Stimulated activated CD4-positive, alpha-beta T cell treated with anti-CD3 and anti-CD28 coated beads, Interleukin-2, amount 100 ng/mL, for 48 hours (primary cell): ENCODE results near the gene SCP2.
"Not testable (repeated sequence)": the region's sequence is repeated elsewhere in the genome, so short reads cannot be mapped to it uniquely, and the experiment has no call there.

Experiments used
- DNase-seq, 2 donors: peaks; one replicate each; pipeline ENCODE4 v3.0.0-alpha.2; 2020

Gene SCP2

DNA sequence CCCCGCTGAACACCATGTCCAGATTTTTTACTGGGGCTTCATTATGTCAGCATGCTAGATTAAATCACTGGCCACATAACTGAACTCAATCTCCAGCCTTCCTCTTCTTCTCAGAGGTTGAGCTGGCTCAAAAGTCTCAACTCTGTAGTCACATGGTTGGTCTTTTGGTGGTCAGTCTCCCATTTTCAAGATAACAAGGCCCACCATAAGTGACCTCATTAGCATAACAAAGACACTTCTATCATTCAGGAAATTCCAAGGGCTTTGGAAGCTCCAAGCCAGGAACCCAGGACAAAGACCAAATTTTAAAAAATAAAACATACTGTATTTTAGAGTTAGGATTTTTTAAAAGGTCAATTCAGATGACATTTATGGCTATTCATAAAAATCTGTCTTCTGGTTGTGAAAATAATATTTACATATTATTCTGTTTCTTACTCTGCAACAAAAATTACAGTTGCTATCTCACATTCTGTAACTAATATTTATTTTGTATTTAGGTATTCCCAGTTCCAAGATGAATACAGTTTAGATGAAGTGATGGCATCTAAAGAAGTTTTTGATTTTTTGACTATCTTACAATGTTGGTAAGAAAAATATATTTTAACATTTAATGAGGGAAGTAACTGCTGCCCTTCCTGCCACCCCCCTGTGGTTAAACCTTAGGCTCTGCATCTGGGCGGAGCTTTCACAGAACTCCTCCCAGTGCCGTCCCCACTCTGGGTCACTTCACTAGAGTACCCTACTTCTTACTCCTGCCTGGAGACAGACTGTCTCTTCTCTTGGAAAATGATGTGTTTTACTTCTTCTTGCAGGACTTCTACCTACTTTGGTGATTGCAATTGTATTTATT is 49.3 kb downstream of the SCP2 start:
- no peak for DNase-seq

DNA sequence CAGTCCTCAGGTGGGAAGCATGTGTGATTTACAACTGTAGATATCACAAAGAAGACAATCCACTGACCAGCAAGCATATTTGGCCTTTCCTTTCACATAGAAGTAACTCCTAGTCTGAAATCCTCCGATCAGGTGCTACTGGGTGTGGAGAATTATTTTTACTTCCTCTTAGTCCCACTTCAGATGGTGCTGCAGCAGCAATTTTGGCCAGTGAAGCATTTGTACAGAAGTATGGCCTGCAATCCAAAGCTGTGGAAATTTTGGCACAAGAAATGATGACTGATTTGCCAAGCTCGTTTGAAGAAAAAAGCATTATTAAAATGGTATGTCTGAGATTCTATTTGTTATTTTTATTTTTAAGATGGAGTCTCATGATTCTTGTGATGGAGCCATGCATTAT is 51.0 kb downstream of the SCP2 start:
- DNase-seq, result no peak

DNA sequence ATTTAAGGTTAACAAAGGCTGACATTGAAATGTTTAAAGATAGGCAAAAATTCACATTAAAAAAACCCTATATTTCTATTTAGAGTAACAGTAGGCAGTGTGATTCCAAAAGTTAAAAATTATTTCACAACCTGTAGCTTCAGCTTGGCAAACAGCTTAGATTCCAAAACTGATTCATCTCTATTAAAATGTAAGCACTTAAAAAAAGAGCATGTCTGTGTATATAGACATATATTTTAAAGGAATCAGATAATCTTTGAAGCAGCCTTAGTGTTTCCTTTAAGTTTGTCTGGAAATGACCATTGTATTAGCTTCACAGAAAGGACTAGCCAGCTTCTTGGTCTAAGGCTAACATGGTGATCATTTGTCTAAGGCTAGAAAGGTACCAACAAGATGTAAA is 65.7 kb downstream of the SCP2 start:
- not testable (repeated sequence) for DNase-seq

DNA sequence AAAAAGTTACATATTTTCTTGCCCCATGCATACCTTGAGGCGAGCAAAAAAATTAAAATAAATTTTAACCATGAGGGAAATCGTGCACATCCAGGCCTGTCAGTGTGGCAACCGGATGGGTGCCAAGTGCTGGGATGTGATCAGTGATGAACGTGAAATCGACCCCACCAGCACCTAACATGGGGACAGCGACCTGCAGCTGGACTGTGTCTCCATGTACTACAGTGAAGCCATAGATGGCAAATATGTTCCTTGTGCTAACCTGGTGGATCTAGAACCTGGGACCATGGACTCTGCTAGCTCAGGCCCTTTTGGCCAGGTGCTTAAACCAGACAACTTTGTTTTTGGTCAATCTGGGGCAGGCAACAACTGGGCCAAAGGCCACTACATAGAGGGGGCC is 67.6 kb downstream of the SCP2 start:
- DNase-seq, result no peak

DNA sequence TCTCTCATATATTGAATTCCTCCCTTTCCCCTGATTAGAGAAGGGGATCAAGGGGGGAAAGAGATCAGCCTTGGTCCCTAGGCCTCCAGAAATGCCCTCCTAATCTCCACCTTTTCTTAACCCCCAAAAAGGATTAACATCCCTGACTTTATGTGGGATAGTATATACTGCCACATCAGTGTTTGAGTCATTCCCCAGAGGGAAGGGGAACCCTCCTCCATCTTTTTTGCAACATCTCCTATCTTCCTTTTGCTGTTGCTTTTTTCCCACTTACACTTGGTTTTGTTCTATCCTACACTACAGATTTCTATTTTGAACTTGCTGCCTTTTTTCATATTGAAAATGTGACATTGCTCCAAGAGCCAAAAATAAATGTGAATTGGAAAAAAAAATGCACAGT is 69.6 kb downstream of the SCP2 start:
- DNase-seq, result no peak

DNA sequence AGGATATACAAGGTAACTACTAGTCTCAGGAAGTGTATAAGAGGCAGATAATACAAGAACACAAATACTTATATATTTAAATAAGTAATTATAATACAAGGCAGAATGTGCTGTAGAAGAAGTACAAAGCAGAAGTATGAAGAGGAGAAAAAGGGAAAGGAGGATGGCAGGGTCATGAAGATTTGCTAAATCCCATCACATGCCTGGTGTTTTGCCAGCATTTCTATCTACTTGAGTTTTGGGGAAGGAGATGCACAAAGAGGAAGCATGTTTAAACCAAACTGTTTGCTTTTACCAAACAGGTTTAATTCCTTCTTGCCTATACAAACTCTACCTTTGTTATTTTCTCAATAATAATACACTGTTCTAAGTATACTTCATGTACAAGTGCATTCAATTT is 74.1 kb downstream of the SCP2 start:
- no peak for DNase-seq

DNA sequence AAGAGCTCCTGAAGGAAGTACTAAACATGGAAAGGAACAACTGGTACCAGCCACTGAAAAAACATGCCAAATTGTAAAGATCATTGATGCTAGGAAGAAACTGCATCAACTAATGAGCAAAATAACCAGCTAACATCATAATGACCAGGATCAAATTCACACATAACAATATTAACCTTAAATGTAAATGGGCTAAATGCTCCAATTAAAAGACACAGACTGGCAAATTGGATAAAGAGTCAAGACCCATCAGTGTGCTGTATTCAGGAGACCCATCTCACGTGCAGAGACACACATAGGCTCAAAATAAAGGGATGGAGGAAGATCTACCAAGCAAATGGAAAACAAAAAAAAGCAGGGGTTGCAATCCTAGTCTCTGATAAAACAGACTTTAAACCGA is 79.5 kb downstream of the SCP2 start:
- not testable (repeated sequence) for DNase-seq

DNA sequence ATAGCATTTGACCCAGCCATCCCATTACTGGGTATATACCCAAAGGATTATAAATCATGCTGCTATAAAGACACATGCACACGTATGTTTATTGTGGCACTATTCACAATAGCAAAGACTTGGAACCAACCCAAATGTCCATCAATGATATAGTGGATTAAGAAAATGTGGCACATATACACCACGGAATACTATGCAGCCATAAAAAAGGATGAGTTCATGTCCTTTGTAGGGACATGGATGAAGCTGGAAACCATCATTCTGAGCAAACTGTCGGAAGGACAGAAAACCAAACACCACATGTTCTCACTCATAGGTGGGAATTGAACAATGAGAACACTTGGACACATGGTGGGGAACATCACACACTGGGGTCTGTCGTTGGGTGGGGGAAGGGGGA is 83.2 kb downstream of the SCP2 start:
- DNase-seq, result not testable (repeated sequence)

DNA sequence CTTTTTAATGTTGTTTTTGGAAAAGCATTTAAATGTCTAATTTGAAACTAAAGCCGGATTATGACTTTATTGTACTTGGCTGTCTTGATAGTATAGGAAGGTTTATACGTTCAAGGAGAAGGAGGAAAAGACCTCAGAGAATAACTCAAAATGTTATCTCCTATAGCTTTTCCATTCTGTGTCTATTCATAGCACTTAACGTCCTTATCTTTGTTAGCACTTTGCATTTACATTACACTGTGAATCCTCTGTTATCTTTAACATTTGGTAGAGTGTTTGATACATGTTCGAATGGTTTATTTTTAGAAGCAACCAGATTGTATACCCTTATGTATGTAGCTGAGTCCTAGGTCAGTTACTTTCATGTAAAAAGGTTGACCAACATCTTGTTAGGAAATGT is 84.1 kb downstream of the SCP2 start:
- DNase-seq, result no peak

DNA sequence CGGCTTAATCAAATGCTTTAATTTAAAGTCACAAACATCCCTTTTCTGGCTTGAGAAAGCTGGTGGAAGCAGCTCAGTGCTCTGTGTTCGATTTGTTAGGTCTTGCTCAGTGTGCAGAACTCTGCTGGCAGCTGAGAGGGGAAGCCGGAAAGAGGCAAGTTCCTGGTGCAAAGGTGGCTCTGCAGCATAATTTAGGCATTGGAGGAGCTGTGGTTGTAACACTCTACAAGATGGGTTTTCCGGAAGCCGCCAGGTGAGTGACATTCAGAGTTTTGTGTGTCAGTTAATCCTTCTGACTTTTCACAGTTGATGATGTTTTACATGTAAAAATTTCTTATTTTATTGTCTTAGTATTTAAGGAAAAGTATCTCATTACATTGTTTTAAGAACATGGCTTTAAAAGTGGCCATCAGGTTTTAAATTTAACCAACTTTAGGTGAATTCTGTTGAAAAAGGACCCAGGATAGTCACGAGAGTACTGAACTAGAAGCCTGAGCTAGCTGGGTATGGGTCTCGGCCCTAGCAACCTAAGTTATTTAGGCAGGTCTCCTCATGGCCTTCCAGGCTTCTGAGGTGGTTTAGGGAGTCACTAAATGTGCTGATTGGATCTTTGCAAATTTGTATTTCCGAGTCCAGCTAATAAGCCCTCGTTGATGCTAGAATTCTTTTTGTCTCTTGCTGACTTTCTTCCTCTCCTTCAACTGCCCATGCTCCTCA is 87.9 kb downstream of the SCP2 start:
- DNase-seq, result peak; percentile 59 to 62

DNA sequence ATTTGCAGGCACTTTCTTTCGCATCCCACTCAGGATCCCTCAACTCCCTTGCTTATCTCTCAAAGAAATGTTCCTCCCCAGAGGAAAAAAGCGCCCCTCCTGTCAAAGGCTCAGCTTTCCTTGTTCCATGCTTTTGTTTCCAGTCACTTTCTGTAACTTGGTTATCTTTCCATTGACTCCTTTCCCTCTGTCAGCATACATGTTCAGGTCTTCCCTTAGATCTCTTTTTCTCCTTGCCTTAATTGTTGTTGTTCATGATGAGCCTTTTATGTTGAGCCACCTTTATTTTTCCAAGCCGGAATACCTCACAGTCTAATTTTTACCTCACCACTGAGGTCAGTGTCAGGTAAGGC is 88.4 kb downstream of the SCP2 start:
- DNase-seq, result no peak

DNA sequence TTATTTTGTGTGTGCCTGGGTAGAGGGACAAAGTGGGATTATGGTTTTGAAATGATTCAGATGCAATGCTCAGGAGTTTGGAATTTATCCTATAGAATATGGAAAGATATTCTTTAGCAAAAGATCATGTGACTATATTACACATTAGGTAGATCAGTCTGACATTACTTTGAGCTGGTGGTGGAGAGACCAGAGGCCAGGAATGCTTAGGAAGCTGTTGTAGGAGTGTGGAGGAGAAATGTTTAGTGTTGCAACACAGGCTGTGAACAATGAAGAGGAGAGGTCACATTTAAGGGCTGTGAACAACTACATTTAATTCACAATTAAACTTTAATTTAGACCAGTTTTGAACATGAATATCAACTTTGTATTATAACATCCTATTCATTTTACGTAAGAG is 89.6 kb downstream of the SCP2 start:
- no peak for DNase-seq

DNA sequence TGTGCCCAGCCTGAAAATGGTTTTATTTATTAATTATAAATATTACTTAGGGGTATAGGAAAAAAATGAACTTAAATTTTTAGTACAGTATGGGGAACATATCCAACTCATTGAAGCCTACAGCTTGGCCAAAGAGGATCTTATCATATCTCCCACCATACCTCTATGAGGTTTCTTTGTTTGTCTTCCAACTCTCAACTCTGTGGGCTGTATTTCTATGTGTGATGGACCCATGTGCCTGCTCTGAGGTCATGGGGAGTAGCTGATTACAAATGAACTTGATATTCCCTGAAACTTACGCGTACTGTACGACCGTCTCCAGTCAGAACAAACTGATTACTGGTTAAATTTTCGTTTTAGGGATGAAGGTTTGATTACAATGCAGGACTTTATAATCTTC is 93.5 kb downstream of the SCP2 start:
- no peak for DNase-seq

DNA sequence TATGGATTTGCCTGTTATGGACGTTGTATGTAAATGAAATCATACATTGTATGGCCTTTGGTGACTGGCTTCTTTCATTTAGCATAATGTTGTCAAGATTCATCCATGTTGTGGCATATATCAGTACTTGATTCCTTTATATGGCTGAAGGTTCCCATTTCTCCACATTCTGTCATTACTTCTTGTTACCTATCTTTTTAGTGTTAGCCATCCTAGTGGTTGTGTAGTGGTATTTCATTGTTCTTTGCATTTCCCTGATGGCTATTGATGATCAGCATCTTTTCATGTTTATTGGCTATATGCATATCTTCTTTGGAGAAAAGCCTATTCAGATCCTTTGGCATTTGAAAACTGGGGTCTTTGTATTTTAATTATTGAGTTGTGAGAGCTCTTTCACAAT is 95.1 kb downstream of the SCP2 start:
- DNase-seq, result no peak

DNA sequence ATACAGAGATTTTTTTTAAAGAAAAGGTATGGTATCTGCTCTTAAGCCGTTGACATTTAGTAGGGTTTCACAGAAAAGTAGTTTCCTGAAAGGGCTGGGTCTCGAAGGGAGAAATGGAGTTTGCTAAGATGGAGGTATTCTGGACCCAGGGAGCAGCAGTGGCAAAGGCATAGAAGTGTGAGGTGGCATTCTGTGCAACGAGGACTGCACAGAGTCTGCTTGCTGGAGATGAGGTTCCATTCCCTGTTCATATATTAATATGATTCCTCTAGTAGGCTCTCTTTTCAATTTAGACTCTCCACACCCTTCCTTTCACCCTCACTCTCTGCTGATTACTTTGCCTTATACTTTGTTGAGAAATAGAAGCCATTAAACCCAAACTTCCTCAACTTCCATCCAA is 96.5 kb downstream of the SCP2 start:
- no peak for DNase-seq

DNA sequence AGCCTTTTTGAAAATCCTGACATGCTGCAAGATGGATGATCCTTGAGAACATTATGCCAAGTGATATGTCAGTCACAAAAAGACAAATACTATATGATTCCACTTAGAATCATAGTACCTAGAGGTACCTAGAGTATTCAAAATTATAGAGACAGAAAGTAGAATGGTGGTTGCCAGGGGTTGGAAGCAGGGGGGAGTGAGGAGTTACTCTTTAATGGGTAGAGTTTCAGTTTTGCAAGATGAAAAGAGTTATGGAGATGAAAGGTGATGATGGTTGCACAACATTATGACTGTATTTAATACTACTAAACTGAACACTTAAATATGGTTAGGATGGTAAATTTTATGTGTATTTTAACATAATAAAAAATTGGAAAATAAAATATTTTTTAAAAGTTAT is 97.0 kb downstream of the SCP2 start:
- DNase-seq, result no peak

DNA sequence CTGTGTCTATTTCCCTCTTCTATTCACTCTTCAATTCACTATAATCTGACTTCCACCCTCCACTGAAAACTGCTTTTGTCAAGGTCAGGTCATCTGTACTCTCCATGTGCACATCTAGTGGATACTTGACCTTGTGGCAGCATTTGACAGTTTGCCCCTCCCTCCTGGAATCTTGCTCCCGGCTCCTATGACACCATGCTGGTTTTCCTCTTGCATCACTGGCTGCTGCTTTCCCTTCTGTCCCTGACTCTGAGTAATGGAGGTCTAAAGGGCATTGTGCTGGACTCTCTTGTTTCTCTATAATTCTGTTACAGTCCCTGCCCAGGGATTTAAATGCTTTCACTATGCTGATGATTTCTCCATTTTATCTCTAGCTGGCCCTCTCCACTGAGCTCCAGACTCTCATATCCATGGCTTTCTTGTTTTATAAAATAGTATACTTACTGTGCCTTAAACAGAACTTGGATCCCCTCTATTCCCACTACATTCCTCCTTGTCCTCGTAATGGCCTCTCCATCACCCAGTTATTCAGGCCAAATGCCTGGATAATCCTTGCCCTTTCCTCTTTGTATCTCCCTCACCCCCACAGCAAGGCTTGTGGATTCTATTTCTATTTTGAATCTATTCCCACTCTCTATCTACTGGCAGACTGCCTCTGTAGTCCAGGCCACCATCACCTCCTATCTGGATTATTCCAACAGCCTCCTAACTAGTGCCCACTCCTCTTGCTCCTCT is 98.1 kb downstream of the SCP2 start:
- no peak for DNase-seq

DNA sequence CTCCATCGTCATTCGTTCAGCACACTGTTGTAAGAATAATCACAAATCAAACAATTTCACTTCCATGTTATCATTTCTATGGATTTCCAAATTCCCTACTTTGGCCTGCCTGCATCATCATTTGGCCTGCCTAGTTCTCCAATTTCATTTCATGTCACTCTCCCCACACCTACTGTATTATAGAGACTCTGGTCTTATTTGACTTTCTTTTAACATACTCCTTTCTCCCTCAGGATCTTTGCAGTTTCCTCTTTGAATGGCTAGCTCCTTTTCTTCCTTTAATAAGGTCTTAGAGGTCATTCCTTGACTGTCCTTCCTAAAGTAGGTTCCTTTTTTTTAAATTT is 98.7 kb downstream of the SCP2 start:
- DNase-seq, result no peak

DNA sequence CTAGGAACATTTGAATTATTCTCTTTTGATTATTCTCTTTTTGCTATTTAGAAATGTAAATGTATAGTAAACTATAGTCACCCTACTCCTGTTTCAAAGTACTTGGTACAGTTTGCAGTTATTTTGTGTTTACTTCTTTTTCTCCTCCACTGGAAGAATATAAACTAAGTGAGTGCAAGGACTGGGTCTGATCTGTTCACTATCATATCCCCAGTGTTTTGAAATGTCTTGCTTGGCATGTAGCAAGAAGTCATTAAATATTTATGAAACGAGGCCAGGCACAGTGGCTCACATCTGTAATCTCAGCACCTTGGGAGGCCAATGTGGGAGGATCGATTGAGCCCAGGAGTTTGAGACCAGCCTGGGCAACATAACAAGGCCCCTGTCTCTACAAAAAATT is 99.2 kb downstream of the SCP2 start:
- DNase-seq, result no peak

DNA sequence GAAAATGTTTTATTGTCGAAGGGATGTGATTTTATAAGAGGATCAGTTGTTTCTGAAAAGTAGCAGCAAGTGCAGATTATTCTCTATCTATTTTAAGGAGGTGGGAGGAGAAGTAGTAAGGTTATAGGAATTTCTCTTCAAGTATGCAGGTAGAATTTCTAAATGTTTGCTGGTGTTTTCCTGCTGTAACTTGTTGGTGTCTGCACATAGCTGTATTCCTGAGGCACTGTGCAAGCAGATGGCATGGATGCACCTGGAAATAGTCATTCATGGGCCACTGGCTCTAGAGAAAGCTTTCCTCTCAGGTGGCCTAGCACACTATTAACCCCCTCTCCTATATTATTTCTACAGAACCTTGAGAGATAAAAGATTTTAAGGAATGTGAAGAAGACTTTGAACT is 104.7 kb downstream of the SCP2 start:
- DNase-seq, result no peak

DNA sequence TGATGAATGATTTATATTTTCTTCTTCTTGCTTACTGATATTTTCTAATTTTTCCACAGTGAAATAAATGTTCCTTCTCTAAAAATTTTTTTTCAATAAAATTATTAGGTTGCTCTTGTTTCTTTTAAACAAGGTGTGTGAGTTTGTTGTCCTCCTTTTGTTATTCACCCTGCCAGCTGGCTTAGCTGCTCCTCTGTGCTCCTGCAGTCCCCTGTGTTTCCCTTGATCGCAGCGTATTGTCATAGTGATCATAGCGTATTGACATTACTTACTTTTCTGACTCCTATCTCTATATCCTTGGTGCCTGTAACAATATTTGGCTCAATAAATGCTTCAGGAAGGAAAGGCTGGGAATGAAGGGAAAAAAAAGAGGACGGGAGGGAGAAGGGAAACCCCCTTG is 110.1 kb downstream of the SCP2 start:
- no peak for DNase-seq

DNA sequence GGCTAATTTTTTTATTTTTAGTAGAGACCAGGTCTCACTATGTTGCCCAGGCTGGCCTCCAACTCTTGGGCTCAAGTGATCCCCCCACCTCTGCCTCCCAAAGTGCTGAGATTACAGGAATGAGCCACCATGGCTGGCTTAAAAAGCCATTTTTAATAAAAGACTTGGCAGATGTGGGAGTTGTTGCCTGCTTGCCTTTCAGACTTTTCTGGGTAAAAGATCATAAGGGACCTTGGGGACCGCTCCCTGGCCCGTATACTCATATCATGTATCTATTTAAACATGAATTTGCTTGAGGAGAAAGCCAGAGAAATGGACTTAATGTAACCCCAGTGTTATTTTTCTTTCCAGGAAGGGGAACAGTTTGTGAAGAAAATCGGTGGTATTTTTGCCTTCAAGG is 111.5 kb downstream of the SCP2 start:
- DNase-seq, result no peak

DNA sequence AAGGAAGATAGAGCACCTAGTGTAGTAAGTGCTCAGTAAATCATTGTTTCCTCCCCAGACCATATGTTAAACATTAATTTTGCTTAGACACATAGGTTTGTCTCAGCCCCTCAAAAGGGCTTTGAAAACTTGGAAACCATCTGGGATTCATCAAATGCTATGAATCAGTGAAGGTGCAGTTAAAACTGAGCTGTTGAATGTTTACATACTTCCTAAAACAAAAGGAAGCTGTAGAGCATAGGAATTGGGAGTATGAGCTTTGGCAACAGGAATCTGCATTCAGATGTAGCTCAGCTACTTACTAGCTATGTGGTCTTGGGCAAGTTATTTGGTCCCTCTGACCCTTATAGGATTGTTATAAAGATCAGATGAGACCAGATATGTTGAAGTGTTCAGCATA is 116.2 kb downstream of the SCP2 start:
- no peak for DNase-seq

DNA sequence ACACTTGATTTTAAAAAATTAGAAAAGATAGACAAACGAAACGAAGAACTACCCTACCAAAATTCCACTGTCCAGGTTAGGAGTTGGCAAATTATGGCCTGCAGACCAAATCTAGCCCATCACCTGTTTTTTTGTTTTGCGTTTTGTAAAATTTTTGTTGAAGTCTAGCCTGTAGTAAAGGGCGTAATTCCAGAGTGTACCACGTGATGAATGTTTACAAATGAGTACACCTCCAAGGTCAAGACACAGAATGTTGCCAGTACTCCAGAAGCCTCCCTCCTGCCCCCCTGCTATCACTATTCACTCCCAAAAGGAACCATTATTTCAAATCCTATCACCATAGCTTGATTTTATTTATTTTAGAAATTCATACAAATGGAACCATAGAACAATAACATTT is 117.8 kb downstream of the SCP2 start:
- DNase-seq, result no peak
